Measurements from ENCODE around the gene ARHGAP10. TPM values are rescaled to one million over a fixed set of nuclear protein-coding genes. Genes with fewer than 3 reads are reported as not detected.

ARHGAP10 gene
- total RNA-seq, 1 experiment from 2014 or later = 11.7 TPM

DNA sequence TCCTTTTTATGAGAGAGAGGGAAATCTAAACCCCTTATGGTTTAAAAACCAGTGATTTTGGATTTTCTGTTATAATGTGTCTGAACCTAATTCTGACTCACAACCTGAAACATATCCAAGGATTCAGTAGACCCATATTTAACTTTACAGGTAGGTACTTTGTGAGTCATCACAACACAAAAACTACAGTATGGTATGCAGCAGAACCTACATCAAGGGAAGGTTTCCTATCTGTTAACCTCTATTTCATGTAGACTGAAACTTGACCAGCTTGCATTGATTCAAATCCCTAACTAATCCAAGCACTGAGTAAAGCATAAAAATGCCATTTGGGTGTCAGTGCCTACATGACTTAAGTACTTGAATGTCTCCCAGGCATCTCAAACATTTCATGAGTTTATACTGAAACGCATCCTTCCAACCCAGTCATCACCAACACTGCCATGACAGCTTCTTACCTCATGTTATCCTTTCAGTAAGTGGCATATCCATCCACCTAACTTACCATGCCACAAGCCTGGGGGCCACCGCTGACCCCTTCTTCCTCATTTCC, 4.3 kb upstream of the ARHGAP10 start:
- Histone ChIP-seq H3K4me1 (ENCODE audit: control insufficient read depth, insufficient read depth, low read length) (no peaks in the 10 kb centered on the region), H3K27ac (ENCODE audit: low read length) (no peak overlapping the region), H3K27me3 (ENCODE audit: control insufficient read depth, insufficient read depth, low read length) (no peaks in the 10 kb centered on the region), H3K4me3 (ENCODE audit: low read depth in 2 of 2, low read length in 2 of 2) (no peak overlapping the region), H3K9me3 (ENCODE audit: control insufficient read depth, insufficient read depth, low read depth, low read length) (no peaks in the 10 kb centered on the region), H3K36me3 (ENCODE audit: control insufficient read depth, insufficient read depth, low read length) (no peaks in the 10 kb centered on the region)
- ChIA-PET CTCF (no interaction called here), POLR2A (no interaction called here)
- TF ChIP-seq POLR2AphosphoS5 (IDR thresholded peaks at IDR 0.05; ENCODE audit: low read depth, low read length) = no peak
- TF ChIP-seq REST (IDR thresholded peaks at IDR 0.05; ENCODE audit: insufficient read depth in 1 of 2, low read depth in 2 of 2, low read length in 1 of 2) = no peak
- no peak for TF ChIP-seq TCF7L2 (IDR thresholded peaks at IDR 0.05; ENCODE audit: low read depth, low read length)
- no peak for TF ChIP-seq SIN3A (IDR thresholded peaks at IDR 0.05; ENCODE audit: borderline replicate concordance, insufficient read depth, low read depth, low read length)
- TF ChIP-seq, protein P1, sequence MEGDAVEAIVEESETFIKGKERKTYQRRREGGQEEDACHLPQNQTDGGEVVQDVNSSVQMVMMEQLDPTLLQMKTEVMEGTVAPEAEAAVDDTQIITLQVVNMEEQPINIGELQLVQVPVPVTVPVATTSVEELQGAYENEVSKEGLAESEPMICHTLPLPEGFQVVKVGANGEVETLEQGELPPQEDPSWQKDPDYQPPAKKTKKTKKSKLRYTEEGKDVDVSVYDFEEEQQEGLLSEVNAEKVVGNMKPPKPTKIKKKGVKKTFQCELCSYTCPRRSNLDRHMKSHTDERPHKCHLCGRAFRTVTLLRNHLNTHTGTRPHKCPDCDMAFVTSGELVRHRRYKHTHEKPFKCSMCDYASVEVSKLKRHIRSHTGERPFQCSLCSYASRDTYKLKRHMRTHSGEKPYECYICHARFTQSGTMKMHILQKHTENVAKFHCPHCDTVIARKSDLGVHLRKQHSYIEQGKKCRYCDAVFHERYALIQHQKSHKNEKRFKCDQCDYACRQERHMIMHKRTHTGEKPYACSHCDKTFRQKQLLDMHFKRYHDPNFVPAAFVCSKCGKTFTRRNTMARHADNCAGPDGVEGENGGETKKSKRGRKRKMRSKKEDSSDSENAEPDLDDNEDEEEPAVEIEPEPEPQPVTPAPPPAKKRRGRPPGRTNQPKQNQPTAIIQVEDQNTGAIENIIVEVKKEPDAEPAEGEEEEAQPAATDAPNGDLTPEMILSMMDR (IDR thresholded peaks at IDR 0.05) = no peak
- intact Hi-C loops (cut with micrococcal nuclease; ENCODE audit: unreplicated experiment) (loop anchor here (1.0 kb wide), 1 partner anchor 17 kb away; no protein-coding TSS in a partner anchor), in situ Hi-C loops (cut with HindIII; ENCODE audit: low pct_unique_long_range_greater_than_20kb, low sequenced_read_pairs) (no loop called here)
- ATAC-seq (no peak), DNase-seq (ENCODE audit: low read depth, low spot score) (no peak)
- BruUV-seq (replicated peaks) = no TSS peak

DNA sequence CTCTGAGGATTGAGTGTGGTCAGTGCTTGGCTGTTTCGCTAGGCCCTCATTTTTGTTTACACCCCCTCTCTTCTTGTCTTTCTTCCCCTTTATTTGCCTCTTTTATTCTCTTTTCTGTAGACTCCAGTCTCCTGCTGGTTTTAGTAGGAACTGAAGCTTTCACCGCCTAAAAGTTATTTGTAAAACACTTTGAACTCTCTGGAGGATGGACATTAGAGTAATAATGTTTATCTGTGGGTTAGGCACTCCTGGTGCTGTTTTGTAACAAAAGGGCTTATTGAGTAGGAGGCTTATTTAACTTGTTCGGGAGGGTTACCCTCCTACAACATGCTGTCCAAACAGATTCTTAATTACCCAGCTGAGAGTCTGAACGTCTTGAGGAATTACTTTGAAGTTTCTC, 1.6 kb upstream of the ARHGAP10 start:
- no peaks in the 10 kb centered on the region for H3K27me3 ChIP-seq (ENCODE audit: control insufficient read depth, insufficient read depth, low read length)
- no peaks in the 10 kb centered on the region for H3K36me3 ChIP-seq (ENCODE audit: control insufficient read depth, insufficient read depth, low read length)
- no peak overlapping the region for H3K4me3 ChIP-seq (ENCODE audit: low read depth in 2 of 2, low read length in 2 of 2)
- in situ Hi-C loops (cut with HindIII; ENCODE audit: low pct_unique_long_range_greater_than_20kb, low sequenced_read_pairs) (no loop called here), intact Hi-C loops (cut with micrococcal nuclease; ENCODE audit: unreplicated experiment) (no loop called here)
- no peak for DNase-seq (ENCODE audit: low read depth, low spot score)
- no peak overlapping the region for H3K27ac ChIP-seq (ENCODE audit: low read length)
- ATAC-seq = no peak
- POLR2A ChIA-PET = interaction anchor here (0.7 kb wide), 1 partner anchor 35 kb away, joined by 5 read pairs; no protein-coding TSS in a partner anchor
- peaks cover 10% of the 10 kb centered on the region for H3K4me1 ChIP-seq (ENCODE audit: control insufficient read depth, insufficient read depth, low read length)
- H3K9me3 ChIP-seq (ENCODE audit: control insufficient read depth, insufficient read depth, low read depth, low read length) = no peaks in the 10 kb centered on the region
- BruUV-seq (replicated peaks) = no TSS peak
- CTCF ChIA-PET = interaction anchor here (1.9 kb wide), 1 partner anchor 137 kb away, joined by 10 read pairs; no protein-coding TSS in a partner anchor
- TF ChIP-seq REST (IDR thresholded peaks at IDR 0.05; ENCODE audit: insufficient read depth in 1 of 2, low read depth in 2 of 2, low read length in 1 of 2) (no peak), POLR2AphosphoS5 (IDR thresholded peaks at IDR 0.05; ENCODE audit: low read depth, low read length) (no peak), SIN3A (IDR thresholded peaks at IDR 0.05; ENCODE audit: borderline replicate concordance, insufficient read depth, low read depth, low read length) (no peak), TCF7L2 (IDR thresholded peaks at IDR 0.05; ENCODE audit: low read depth, low read length) (no peak)
- TF ChIP-seq, protein P1 (IDR thresholded peaks at IDR 0.05) = no peak

All from Panc1 (cell line).